ENCODE results near the gene EVL.
A peak's percentile ranks its signal among the peaks of the same experiment; 100 is the strongest.

Gene EVL

DNA sequence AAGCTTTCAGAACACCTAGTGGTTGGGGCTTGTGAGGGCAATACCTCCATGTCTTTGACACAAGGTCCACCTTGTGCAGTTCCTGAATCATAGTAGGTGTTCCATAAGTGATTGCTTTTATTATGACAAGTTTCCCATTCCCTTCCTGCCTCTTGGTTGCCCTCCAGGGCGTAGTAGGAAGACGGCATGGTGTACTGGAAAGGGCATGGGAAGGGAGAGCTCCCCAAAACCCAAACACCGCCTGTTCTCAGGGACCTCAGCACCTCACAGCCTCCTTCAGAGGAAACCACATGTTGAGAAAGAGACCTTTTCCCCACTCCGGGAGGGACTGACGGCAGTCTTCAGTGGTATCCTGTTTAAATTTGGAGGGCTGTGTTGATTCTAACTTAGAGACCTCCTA lies 21.1 kb downstream of the EVL start:
- no peak for DNase-seq

DNA sequence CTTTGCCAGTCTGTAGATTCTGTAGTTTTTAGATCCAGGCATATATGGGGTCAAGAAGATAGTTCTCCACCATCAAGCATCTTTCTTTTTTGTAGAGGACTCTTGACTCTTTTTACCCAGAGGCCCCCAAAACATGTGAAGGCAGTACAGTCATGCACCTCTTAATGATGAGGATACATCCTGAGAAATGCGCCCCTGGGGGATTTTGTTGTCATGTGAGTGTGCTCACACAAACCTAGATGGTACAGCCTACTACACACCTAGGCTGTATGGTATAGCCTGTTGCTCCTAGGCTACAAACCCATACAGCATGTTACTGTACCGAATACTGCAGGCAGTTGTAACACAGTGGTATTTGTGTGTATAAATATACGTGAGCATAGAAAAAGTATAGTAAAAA lies 23.0 kb downstream of the EVL start:
- DNase-seq, result no peak

DNA sequence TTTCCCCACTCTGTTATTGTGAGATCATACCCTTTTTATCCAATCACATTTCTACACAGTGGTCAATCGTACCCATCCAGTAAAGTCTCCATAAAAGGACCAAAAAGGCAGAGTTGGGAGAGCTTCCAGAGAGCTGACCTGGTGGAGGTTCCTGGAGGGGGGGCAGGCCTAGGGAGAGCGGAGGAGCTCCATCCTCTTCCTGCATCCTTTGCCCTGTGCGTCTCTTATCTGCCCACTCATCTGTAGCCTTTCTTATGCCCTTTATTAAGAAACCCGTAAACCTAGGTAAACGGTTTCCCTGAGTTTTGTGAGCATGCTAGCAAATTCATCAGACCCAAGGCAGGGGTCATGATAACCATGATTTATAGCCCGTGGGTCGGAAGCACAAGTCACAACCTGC lies 26.2 kb downstream of the EVL start:
- no peak for DNase-seq

DNA sequence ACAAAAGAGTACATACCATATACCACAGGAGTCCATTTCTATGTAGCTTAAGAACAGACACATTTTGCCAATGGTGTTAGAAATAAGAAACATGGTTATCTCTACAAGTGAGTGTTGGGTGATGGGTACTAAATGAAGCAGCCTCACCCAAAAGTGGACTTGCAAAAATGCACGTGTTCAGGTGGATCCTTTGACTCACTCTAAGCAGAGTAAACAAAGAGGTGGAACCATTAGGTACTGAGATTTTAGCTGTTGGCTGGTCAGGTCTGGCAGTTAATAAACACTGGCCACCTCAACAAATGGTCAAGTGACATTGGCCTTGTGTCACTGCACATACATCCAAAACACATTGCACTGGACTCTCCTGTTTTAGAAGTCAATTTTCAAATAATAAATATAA lies 27.6 kb downstream of the EVL start:
- DNase-seq, result no peak

DNA sequence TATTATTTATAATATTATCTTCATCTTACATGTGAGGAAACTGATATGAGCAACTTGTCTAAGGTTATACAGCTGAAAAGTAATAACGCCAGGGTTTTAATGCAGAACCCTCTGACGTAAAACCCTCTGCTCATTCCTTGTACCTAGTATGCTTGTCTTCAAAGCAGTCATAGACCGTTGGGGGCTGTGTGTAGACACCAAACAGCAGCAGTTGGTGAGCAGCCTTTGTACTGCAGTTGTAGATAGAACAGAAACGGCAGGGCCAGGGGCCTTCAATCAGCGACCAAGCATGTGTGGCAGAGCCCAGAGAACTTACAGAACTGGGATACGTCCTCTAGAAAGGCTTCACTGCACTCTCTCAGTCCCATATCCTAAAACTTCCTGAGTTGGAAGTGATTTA lies 28.1 kb downstream of the EVL start:
- DNase-seq, result no peak

DNA sequence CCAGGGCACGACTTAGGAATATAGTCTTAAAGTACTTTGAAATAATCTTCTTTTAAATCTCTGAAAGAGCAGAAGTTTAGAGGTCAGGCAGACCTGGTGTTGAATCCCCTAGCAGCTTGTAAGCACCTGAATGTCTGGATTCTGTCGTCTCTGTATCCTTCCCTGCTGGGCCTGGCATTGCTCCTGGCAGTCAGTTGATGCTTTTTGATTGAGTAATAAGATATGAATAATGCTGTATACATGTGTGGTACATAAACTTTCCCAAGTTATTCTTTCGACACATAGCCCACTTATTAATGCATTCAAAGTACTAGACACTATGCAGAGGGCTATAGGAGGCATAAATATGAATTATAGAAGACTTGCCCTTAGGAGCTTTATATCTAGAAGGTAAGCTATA lies 31.4 kb downstream of the EVL start:
- DNase-seq, result no peak

DNA sequence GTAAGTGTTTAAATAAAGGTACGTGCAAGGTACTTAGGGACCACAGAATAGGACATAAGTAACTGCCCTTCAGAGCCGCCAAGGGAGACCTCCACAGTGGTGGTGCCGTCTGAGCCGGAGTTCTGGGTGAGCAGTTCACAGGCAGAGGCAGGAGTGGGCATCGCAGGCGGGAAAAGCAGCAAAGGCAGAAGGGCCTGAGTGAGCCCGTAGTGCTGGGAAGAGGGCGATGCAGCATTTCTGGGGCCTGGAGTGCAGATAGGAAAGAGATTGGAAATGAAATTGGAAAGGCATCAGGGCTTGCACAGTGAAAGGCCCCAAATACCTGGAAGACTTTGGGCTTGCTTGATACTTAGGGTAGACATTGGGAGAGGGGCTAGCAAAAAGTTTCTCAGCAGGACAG lies 32.9 kb downstream of the EVL start:
- DNase-seq, result no peak

DNA sequence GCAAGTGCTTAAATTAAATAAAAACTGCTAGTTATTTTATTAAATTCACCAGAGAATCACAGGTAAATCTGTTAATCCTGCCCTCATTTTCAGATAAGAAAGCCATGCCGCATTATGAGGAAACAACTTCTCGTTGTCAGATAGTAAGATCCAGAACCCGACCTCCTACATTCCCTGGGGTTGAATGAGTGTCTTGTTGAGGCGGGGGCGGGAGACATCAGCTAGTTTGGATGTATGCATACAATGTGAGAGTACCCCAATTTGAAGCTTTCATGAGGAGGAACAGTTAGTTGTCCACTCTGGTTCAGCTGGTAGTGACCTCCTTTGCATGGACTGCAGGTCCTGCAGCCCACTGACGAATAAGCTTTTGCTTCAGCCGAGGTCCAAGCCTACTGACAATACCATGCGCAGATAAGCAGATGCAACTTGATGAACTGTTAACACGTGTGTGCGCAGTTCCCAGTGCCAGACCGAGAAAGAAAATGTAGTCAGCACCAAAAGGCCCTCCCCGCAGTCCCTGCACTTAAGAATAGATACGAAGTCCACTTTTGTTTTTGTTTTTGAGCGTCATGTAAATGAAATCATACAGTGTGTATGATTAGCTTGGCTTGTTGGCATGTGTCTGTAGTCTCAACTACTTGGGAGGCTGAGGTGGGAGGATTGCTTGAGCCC lies 34.9 kb downstream of the EVL start:
- no peak for DNase-seq

DNA sequence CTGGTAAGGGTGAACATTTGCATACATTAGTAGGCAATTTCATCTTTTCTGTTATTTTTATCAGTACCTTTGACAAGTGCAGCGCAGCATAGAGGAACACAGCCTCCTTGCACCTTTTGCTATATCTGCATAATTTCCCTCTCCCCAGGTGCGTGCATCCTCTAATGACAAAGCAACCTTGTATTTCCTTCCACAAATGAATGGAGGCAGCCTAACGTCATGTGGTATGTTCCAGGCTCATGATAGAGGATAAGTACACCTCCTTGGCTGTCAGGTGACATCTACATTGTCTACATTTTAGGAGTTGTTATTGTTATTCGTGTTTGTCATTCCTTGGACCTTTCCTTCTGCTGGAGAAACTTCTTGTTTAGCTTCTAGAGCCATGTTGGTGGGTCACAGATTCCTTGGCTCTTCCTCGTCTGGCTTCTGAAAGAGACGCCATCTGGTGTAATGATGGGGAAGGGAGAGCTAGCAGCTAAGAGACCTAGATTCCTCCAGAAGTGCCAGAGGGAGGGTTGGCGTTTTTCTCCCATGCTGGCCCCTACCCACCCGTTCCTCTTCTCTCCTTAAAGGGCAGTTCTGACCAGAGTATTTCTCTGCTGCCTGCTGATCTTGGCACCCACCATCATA lies 37.0 kb downstream of the EVL start:
- no peak for DNase-seq

DNA sequence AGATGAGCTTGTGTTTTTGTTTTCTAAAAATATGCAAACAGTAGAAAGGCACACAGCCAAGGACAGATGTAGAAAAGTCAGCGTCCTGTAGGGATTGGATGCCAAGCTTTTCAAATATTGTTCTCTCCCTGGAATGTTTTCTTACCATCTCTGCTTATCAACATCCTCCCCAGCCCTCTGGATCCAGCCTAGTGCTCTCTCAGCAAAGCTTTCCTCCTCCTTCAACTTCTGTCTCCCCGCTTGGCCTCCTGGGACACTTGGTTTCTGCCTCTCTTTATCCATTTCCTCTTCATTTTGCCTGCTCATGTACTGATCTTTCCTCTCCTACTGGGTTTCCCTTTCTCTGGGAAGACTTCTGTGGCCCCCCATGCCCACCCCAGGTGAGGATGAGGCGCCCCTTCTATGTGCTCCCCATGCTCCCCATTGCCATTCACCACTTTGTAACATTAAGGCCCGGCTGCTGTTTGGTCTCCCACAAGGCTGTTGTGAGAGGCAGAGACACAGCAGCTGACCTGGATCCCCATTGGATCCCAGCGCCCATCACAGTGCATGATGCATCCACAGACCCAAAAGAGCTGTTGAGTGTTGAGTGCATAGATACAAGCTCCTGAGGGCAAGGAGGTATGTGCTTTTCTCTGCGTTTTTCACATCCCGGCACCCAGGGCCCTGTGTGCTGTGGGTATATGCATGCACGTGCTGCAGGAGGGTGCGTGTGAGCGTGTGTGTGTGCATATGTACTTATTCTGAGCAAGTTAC lies 38.2 kb downstream of the EVL start:
- no peak for DNase-seq

DNA sequence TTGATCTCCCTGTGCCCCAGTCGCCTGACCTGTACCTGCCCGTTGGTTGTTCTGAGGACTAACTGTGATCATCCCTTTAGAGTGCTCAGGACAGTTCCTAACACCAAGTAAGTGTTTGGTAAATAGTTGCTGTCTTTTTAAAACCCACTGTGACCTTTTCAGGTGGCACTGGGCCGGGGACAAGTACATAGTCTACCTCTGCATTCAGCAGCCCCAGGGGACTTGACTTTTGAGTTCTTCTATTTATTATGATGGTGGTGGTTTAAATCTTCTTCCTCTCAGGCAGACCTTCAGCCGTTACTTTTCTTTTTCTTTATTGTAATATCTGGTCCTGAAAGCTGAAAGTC lies 38.8 kb downstream of the EVL start:
- no peak for DNase-seq

DNA sequence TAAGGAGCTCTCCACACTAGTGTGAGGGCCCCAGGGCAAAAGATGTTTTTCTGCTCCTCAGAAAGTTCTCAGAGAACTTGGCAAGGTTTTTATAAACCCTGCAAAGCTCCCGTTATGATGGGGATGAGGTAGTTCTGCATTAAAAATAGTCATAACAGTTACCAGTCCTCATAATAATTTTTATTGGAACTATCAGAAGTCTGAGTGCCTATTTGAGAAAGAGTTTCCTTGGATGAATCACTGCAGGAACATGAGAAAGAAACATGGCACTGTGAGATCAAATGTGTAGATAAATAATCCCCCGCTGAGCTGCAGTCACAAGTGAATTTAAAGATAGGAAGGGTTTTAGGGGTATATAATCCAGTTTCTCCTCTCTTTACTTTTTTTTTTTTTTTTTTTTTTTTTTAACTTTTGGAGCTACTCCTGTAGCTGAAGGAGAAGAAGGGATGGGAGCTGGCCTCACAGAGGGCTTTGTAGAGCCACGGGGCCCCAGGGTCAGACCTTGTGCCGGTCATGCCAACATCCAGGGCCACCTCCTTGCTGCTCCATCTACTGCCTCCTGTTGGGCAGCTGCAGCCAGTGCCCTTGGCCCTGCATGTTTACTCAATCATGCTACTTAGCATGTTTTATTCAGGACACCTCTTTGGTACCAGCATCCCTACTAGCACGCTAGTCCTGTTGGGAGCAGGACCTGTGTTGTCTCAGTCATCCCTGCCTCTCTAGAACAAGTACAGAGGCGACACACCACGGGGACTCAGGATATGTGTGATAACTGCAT lies 39.5 kb downstream of the EVL start:
- DNase-seq, result no peak

DNA sequence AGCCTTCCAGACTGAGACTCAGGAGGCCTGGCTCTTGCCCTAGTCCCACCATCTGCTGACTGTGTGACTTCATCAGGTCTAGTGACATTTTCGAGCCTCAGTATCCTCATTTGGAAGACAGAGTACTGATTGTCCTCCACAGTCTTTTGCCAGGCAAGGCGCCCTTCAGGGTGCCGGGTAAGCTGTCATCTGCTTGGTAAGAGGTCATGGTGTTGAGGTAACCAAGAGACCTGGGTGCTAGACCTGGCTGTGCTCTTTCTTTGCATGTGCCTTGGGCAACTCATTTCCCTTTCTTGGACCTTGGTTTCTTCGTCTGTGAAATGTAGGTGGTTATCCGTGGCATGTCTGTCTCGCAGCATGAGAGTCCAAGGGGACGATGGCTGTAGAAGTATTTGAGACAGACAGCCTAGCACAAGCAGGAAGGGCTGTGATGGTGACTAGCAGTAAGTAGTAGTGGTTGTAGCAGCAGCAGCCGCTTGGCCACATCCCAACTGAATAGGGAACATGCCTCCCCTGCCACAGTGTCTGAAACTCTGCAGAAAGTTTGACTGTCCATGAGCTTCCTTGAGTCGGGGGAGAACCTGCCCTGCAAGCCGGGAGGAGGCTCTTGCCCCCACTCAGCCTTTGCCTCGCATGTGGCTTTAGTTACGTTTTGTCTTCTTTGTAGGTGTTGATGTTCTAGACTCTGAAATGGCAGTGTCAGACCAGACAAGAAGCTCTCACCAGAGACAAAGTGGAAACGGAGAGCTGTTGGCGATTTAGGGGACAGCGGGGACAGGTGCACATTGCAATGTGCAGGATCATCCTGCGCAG lies 40.3 kb downstream of the EVL start:
- DNase-seq, result no peak

DNA sequence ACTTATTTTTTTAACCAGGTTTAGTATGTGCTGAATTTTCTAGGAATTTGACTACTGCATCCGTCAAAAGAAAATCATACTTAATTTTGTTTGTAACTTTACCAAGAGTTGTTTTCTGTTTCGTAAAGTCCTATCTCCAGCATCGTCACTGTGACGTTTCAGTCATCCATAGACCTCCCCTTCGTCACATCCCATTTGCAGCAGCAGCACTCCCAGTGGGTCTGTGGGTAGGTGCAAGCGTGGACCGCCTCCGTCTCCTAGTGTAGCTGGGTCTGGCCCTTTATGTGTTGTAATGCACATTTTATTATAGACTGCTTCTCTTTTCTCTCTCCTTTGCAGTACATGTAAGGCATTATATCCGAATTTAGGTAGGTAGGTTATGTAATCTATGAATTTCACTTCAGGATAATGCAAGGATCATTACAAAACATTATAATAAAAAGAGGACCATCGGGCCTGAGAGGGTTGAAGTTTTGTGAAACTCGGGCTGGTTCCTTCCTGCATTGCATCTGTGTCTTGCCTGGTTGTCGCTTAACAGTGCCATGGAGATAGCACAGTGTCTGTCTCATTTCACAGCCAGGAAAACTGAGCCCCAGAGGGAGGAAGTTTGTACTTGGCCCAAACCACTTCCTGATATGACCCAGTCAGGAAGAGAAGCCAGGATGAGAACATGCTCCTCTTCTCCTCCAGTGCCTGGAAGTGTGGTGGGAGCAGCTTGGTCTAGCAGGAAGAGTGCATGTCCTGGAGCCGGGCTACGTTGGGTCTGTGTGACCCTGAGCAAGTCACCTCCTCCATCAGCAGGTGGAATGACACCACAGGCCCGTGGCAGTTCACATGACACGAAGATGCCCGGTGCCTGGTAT lies 41.3 kb downstream of the EVL start:
- DNase-seq, result peak; percentile 56

DNA sequence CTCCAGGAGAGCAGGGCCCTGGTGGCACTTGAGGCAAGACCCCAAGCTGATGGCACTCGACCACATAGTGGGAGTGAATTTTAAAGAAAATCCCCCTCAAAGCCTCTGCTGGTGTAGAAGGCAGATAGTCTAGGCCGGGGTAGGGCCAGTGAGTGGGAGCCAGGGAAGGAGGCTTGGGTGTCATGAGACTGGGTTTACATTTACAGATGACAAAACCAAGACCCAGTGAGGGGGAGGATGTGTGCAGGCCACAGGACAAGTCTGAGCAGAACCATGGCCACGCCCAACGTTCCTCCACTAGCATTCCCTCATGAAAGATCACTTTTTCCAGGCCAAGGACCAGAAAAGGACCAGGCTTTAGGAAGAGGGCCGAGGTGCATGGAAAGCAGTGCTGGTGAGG lies 42.0 kb downstream of the EVL start:
- DNase-seq, result no peak

DNA sequence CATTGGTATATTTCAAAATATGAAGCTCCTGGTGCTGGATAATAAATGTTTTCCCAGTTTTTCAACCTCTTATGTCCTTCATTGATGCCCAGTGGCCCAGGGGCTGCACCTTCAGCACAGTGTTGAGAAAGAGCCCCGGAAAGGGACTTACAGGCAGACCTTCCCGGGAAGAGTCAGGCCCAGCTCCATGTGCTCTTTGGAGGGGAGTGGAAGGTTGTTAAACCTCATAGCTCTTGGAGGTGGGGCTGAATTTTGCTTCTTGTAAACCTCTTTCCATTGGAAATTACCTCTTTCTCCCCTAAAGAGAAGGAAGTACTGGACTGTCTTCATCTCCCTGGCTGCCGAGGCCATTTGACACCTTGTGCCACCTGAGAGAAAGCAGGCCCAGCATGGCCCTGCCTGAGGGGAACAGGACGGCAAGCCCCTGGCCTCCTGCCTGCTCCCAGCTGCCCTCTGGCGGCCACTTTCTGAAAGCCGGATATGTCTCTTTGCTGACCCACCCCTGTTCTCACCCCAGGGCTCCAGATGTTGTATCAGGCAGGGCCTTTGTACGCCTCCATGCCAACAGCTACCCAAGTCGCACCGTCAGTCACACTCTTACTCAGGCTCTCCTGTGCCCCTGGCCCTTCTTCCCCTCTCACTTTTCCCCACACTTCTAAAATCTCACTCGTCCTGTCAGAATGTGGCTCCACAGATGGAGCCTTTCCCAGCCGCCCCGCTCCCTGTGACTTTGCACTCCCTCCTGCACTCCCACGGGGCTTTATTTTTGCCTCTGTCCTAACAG lies 43.0 kb downstream of the EVL start:
- peak; percentile 86 for DNase-seq

DNA sequence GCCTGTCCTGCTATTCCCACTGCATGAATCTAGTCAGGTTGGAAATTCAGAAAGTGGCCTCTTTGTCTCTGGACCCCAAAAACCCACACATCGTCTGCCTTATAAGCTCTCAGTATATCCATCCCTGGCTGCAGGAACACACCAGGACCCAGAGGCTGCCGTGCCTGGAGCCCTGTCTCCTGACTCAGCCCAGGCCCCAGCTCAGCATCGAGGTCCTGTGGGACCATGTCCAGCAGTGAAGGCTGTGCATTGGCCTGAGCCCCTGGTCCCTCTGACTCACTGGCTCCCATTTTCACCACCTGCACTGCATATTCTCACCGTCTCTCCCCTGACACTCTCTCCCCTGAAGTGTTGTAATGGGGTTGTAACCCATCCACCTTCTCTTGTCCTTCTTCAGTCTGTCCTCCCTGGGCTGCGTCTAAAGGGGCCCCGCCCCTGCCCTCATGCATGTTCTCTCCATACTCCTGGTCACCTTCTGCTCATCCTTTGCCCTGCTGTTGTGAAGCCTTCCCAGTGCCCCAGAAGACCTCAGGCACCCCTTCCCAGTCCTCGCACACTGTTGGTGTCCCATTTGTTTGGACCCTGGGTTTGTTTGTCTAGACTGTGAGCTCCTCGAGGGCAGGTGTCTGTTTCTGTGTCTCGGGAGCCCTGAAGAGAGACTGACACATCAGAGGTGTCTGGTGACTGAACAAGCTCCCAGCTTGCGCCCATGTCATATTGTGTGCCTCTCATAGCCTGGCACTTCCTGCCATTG lies 43.8 kb downstream of the EVL start:
- DNase-seq, result no peak

DNA sequence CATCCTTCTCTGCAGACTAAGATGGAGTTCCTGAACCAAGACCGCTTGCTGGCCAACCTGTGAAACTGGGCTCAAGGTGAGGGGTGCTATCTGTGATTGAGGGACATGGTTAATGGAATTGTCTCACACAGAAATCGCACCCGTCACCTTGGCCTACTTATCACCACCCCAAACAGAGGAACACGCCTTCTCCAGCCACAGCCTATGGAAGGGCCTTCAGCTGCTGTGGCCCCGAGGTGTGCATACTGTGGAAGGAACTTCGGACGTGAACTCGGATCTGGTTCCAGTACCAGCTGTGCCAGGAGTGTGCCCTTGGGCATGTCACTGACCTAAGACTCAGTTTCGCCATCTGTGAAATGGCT lies 44.4 kb downstream of the EVL start:
- DNase-seq, result no peak

DNA sequence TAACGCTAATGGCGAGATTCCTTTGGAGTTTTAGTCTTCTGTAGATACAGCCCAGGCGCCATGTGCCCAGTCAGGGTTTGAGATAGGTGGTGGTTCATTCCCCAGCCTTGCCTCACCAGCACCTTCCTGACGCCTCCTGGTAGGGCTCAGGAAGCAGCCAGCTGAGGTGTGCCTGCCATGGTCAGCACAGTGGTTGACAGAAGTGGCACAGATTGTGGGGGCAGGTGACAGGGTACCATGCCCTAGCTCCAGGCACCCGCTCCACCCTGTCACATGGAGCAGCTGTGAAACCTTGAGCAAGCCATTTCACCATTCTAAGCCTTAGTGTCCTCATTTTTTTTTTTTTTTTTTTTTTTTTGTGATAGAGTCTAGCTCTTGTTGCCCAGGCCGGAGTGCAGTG lies 45.6 kb downstream of the EVL start:
- no peak for DNase-seq
